ENCODE data around the gene PARD6B. TPM values are rescaled to one million over a fixed set of nuclear protein-coding genes. Genes with fewer than 3 reads are reported as not detected.
"Not testable (repeated sequence)": the region's sequence is repeated elsewhere in the genome, so short reads cannot be mapped to it uniquely, and the experiment has no call there.

The PARD6B gene
- total RNA-seq, 1 donor = 1.1 TPM

DNA sequence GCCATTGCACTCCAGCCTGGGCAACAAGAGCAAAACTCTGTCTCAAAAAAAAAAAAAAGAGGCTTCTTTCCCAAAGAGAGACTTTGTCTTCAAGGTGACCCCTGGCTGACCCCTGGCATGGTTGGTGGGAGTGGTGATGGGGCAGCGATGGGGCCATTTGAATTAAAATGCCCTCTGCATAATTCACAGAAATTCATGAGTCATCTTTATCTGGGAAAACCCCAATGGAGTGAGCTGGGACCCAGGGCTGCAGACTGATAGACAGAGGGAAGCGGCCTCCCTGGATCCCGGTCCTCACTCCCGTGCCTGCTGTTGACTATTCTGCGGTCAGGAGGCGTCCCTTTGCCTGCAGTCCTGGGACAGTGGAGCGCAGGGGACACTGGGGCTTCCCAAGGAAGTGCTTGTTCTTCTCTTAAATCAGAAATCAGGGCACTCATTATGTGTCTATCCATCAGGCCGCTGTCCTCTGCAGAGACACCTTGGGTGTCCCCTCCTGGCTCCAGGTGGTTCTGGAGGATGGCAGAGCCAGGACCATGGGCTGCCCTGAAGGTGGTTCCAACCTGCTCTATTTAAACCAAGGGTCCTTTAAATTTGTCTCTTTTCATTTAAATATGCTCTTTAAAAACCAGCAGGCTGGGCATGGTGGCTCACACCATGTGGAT, 40.2 kb downstream of the PARD6B start:
- DNase-seq (ENCODE audit: low read depth in 2 of 3, low spot score in 2 of 3) = not testable (repeated sequence)

DNA sequence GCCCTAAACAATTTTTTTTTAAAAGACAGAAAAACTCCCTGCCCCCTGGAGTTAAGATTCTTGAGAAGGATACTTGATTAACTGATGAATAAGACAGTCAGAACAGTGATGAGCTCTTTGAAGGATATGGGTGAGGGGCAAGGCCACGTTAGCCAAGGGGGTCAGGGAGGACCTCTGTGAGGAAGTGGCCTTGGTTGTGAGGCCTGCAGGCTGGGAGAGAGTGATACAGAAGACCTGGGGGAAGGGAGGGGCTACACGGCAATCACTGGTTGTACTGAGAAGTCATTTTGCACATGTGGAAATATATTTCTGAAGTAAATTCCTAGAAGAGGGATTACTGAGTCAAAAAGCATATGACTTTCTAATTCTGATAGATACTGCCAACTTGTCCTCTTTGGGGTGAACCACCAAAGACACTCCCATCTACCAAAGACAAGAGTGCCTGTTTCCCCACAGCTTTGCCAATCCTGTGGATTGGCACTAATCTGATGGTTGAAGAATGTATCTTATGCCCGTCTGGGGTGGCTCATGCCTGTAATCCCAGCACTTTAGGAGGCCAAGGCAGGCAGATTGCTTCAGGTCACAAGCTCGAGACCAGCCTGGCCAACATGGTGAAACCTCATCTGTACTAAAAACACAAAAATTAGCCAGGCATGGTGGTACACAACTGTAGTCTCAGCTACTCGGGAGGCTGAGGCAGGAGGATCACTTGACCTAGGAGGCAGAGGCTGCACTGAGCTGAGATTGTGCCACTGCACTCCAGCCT, 41.2 kb downstream of the PARD6B start:
- no peak for DNase-seq (ENCODE audit: low read depth in 2 of 3, low spot score in 2 of 3)

DNA sequence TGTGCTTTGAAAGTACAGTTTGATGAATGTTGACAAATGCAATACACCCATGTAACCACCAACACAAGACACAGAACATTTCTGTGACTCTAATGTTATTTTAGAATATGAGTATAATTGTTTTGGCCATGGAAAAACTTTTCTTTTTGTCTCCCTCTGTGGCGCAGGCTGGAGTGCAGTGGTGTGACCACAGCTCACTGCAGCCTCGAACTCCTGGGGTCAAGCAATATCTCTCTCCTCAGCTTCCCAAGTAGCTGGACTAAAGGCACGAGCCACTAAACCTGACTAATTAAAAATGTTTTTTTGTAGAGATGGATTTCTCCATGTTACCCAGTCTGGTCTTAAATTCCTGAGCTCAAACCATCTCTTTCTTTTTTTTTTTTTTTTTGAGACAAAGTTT, 43.1 kb downstream of the PARD6B start:
- DNase-seq (ENCODE audit: low read depth in 2 of 3, low spot score in 2 of 3) = no peak

DNA sequence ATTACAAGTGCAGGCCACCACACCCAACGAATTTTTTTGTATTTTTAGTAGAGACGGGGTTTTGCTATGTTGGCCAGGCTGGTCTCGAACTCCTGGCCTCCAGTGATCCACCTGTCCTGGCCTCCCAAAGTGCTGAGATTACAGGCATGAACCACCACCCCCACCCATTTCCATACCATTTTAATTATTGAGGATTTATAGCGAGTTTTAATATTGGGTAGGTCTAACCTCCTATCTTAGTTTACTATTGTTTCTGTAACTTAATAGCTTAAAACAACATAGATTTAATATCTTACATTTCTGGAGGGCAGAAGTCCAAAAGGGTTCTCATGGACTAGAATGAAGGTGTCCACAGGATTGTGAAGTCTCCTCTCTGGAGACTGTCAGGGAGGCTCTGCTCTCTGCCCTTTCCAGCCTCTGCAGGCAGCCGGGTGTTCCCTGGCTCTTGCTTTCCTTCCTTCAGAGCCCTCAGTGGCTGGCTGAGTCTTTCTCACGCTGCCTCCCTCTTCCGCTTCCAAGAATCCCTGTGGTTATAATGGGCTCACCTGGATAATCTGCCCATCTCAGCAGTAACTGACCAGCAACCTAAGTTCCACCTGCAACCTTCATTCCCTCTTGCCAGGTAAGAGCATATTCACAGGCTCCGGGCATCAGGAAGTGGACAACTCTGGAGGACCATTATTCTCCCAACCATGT, 44.9 kb downstream of the PARD6B start:
- no peak for DNase-seq (ENCODE audit: low read depth in 2 of 3, low spot score in 2 of 3)

DNA sequence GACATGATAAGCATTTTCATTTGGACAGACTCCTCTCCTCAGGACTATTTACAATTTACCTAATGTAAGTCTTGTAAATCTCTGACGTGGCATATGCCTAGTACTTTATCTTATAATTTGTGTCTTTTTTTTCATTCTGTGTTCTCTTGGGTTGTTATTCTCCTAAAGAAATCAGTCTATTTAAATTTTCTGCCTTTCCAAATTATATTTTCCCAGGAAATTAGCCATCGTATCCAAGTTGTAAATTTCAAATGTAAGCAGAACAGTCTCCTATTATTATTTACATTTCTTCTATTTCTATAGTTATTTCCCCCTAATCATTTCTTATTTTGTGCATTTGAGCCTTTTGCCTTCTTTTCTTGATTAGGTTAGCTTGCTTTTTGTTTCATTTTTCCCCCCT, 46.0 kb downstream of the PARD6B start:
- no peak for DNase-seq (ENCODE audit: low read depth in 2 of 3, low spot score in 2 of 3)

DNA sequence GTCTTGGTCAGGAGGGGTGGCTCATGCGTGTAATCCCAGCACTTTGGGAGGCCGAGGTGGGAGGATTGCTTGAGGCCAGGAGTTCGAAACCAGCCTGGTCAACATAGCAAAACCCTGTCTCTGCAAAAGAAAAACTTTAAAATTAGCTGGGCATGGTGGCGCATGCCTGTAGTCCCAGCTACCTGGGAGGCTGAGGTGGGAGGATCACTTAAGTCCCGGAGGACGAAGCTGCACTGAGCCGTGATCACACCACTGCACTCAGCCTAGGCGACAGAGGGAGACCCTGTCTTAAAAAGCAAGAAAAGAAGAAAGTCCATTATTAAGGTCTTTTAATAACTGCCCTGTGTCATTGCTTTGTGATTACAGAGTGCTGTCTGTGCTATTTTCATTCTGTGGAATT, 47.6 kb downstream of the PARD6B start:
- not testable (repeated sequence) for DNase-seq (ENCODE audit: low read depth in 2 of 3, low spot score in 2 of 3)

DNA sequence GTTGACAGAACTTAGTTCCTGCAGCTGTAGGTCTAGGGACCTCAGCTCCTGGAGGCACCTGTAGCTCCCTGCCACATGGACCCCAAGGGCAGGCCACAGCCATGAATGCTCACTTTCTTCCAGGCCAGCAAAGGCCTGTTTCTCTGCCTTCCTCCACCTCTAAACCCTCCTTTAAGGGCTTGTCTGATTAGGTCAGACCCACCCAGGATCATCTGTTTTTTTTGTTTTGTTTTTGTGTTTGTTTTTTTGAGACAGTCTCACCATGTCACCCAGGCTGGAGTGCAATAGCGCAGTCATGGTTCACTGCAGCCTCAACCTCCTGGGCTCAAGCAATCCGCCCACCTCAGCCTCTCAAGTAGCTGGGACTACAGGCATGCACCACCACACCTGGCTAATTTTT, 52.0 kb downstream of the PARD6B start:
- no peak for DNase-seq (ENCODE audit: low read depth in 2 of 3, low spot score in 2 of 3)

DNA sequence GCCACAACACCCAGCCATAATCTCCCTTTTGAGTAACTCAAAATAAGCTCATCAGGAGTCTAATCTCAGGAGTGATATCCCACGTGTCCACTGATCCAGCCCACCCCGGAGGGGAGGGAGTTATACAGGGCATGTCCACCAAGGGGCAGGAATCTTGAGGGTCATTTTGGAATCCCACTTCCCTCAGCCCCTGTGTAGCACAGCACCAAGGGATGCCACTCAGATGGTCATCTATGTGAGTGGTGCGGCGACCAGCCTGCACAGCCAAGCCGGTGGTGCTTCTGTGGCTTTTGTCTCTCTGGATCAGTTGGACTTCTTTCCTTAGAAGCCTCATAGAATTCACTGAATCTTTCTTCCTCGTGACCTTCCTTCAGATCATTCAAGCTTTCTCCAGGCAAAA, 52.5 kb downstream of the PARD6B start:
- DNase-seq (ENCODE audit: low read depth in 2 of 3, low spot score in 2 of 3) = no peak

DNA sequence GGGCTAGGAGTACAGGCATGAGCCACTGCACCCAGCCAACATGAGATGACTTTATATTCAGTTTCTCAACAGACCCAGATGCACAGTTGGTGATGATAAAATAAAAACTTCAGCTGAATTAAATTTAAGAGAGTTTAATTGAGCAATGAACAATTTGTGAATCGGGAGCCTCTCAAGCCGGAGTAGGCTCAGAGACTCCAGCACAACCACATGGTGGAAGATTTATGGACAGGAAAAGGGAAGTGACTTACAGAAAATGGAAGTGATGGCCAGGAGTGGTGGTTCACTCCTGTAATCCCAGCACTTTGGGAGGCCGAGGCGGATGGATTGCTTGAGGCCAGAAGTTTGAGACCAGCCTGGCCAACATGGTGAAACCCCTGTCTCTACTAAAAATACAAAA, 53.1 kb downstream of the PARD6B start:
- no peak for DNase-seq (ENCODE audit: low read depth in 2 of 3, low spot score in 2 of 3)

DNA sequence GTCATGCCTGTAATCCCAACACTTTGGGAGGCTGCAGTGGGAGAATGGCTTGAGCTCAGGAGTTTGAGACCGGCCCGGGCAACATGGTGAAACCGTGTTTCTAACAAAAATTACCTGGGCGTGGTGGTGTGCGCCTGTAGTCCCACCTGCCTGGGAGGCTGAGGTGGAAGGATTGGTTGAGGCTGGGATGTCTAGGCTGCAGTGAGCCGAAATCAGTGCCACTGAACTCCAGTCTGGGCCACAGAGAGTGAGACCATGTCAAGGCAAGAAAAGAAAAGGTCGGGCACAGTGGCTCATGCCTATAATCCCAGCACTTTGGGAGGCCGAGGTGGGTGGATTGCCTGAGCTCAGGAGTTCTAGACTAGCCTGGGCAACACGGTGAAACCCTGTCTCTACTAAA, 55.3 kb downstream of the PARD6B start:
- no peak for DNase-seq (ENCODE audit: low read depth in 2 of 3, low spot score in 2 of 3)

DNA sequence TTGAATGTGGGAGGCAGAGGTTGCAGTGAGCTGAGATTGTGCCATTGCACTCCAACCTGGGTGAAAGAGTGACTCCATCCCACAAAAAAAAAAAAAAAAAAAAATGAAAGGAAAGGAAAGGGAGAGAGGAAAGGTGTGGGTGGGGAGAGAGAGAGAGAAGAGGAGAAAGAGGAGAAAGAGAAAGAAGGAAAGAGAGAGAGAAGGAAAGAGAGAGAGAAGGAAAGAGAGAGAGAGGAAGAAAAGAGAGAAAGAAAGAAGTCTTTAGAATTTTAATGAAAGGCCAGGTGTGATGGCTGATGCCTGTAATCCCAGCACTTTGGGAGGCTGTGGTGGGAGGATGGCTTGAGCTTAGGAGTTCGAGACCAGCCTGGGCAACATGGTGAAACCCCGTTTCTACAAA, 55.8 kb downstream of the PARD6B start:
- no peak for DNase-seq (ENCODE audit: low read depth in 2 of 3, low spot score in 2 of 3)

DNA sequence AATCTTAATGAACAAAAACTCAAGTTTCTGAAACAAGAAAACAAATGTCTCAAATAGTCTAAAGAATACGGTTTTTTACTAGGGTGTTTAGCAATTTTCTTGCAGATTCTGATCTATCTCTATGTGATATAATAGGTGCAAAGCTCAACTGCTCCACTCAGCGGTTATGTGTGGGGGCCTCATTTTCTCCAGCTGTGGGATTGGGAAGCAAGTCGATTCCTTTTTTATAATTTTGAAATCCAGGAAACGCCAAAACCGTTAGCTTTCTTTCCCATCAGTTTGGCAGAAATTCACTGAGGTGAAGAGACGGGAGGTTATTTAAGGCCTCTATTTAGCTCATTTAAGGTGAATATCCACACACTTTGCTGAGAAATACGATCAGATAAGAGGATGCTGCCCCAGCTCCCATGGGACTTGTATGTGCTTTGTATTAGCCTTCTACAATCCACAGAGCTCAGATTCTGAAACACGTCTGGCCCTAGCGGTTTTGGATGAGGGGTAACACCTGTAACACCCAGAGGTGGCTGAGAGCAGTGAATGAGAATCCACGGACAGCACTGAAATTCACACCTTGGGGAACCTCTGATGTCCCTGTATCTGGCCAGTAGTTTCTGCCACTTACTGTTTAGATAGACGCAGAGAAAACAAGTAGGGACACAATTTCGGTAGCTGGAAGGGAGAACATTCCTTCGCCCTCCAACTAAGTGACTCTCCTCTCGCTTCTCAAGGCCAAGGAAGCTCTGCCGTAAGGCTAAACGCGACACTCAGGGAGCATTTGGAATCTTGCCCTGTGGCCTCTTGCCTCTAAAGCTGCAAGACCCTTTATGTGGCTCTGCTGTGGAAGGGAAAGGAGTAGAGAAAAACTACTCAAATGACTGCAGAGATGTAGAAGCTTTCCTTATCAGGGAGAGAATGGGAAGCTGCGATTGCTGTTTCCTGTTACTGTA, 56.9 kb downstream of the PARD6B start:
- DNase-seq (ENCODE audit: low read depth in 2 of 3, low spot score in 2 of 3) = no peak

DNA sequence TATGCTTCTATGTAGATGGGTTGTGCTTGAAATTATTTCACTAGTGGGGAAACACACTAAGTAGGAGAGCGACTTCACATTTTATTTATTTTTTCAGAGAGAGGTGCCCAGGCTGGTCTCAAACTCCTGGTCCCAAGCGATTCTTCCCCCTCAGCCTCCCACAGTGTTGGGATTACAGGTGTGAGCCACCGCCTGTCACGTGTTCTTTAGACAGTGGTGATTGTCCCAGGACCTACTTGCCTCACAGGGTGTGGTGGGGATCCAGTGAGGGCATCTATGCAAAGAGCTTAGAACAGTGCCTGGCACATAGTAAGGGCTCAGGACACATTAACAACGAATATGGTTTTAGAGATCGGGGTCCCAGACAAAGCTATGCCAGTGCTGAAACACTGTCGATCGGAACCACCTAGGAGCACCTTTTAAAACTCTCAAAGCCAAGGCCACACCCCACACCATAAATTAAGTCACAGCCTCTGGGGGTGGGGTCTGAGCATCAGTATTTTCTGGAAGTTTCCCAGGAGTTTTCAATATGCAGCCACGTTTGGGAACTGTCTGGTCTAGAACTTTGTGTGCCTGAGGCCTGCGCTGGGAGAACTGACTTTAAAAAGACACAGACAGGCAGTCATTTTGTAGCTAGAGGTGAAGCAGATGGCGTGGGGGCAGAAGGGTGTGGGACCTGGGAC, 58.7 kb downstream of the PARD6B start:
- DNase-seq (ENCODE audit: low read depth in 2 of 3, low spot score in 2 of 3) = no peak

DNA sequence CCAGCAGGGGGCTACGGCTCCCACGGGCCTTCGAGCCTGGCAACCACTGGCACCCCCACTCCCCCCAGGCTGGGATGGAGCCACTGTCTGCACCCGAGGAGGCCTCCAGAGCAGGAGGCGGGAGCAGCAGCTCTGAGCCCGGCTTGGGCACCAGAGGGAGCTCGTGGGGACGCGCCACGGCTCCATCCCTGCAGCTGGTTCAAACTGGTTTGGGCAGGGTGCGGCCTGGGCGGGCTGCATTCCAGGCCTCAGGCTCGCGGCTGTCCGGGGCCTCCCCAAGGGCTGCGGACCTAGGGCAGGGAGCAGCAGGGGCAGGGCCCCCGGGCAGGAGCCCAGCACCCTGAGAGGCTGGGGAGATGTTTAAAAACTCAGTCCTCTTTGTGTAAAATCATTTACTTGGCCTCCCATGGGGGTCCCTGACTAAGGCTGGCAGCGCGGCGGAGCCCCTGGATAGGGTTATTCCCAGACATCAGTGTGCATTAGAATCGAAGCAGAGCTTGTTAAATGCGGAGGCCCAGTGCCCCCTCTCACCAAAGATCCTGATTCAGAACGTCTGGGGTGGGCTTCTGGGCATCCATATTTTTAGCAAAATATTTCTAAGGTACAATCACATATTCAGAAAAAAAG, 59.4 kb downstream of the PARD6B start:
- peak; percentile 51 to 81 (median 80) for DNase-seq (ENCODE audit: low read depth in 2 of 3, low spot score in 2 of 3)

DNA sequence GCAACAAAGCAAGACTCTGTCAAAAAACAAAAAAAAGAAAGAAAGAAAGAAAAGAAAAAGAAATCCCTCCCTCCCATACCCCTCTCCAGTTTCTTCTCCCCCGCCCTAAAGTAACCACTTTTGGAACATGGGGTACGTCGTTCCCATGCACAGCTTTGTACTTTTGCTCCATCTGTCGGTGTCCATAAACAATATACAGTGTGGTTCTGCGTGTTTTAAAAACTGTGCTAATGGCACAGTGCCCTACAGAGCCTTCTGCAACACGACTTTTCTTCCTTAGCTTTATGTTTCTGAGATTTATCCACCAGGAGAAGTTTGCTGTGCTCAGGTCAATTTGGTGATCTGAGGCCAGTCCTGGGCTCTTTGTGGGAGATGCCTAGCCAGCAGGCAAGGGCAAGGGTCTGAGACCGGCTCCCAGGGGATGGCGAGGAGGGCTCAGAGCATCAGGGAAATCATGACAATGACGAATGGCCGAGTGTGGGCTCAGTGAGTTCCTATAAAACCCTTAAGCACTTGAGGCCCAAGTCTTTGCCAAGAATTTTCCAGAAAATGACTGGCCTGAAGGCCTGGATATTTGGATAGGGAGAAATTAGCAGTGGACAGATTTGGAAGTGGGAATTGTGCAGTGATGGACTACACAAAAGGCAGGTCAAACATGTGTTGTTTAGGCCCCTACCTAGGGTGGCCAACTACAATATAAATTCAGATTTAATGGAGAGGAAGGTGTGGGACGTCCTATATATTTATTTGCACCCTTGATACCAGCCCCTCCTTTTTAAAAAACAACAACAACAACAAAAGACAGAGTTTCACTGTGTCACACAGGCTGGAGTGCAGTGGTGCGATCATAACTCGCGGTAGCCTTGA, 61.6 kb downstream of the PARD6B start:
- DNase-seq (ENCODE audit: low read depth in 2 of 3, low spot score in 2 of 3) = no peak

DNA sequence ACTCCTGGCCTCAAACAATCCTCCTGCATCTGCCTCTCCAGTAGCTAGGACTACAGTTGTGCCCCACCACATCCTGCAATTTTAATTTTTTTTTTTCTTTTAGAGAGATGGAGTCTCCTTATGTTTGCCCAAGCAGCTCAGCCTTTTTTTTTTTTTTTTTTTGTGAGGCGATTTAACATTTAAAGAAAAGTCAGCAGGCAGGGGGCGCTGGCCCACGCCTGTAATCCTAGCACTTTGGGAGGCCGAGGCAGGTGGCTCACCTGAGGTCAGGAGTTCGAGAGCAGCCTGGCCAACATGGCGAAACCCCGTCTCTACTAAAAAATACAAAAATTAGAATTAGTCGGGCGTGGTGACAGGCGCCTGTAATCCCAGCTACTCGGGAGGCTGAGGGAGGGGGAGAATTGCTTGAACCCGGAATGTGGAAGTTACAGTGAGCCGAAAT, 62.2 kb downstream of the PARD6B start:
- DNase-seq (ENCODE audit: low read depth in 2 of 3, low spot score in 2 of 3) = peak in 2 of 3 donors; percentile 57 to 77

DNA sequence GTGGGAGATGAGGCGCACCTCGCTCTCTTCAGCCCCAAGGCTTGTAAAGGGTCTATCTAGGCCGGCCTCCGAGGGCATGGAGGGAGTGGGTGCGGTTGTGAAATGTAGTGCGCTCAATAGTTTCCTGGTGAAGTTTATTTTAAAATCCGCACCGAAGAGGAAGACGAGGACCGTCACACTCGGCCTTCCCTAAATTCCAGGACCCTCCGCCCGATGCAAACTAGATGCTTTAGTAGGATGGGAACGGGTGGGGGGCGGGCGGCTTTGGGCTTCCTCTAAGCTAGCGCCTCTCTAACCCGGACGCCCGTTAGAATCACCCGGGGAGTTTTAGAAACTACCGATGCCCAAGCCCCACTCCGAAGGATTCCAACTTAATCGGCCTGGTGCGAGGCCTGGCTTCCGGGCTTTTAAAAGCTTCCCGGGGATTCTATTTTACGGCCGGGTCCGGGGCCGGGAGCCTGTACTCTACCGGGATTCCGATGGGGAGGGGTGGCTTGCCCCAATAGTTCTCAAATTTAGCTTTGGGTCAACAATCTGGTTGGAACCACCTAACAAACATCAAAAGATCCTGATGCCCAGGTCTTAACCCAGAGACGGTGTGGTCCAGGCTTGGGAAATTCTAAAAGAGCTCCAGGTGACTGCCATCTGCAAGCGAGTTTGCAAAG, 62.9 kb downstream of the PARD6B start:
- DNase-seq (ENCODE audit: low read depth in 2 of 3, low spot score in 2 of 3) = peak in 1 of 3 donors; percentile 31
